Measurements from ENCODE around the gene MGST2.

The MGST2 gene

GRCh38 chr4:139712882-139713281 is 47.3 kb downstream of the MGST2 start:
- DNase-seq = no peak

DNA sequence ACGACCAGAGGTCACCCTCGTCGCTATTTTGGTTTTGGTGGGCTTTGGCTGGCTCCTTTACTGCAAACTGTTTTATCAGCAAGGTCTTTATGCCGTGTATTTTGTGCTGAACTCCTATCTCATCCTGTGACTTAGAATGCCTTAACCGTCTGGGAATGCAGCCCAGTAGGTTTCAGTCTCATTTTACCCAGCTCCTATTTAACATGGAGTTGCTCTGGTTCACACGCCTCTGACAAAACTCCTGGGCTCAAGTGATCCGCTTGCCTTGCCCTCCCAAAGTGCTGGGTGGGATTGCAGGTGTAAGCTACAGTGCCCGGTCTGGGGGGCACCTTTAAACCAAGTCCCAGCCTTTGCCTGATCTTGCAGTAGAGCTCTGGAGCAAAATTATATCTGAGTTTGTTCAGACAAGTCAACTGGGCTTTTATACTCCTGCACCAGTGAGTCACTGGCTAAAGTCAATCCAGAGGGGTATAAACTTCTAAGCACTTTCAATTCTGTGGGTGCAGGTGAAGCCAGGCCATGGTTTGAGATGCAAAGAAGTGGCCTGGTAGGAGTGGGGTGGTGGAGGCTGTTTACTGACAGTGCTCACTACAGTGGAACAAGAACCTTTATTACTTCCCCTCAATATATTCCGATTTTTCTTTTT is 50.2 kb downstream of the MGST2 start:
- no peak for DNase-seq

GRCh38 chr4:139718358-139718757 is 52.7 kb downstream of the MGST2 start:
- no peak for DNase-seq

DNA sequence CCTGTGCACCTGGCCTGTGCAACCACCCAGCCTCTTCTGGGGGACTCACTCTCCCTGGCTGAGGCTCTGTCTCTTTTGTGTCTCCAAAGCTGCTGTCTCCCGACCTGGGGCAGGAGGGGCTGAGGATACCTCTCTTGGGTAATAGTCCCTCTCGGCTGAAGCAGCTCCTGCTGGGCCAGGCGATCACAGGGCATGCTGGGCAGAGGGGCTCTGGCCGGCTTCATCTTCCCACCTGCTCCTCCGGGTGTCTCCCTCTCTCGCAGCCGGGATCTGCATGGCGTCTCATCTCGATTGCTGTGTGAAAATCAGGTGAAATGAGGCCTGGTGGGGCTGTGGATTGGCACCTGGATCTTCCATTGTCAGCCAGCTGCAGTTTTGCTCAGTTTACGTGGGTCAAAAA is 53.2 kb downstream of the MGST2 start:
- no peak for DNase-seq

DNA sequence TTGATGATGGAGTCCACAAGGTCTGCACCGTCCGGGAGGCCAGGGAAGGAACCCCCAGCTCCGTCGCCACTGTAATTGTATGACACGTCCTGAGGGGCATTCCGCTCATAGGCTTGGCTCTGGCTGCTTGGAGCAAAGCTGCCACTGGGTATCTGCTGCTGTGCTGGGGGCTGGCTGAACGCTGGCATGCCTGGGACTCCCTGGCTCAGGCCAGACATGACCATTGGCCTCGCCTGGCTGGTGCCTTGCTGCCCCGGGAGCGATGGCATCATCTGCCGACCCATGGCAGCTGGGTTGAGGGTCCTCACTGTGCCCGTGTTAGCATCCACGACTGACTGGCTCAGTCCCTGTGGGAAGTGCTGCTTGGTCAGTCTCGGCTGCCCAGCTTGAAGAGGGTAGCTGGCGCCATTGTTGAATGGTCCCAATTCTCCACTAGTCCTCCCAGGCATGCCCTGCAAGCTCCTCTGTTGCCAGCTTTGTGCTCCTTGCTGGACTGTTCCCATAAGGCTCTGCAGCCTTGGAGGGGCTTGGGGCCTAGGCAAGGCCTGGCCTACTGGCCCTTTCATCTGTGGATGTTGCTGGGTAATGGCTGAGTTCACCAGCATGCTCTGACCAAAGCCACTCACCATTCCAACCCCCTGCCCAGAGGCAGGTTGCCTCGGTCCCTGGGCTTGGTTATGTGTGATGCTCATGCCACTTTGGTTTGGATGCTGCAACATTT is 53.9 kb downstream of the MGST2 start:
- DNase-seq = no peak

DNA sequence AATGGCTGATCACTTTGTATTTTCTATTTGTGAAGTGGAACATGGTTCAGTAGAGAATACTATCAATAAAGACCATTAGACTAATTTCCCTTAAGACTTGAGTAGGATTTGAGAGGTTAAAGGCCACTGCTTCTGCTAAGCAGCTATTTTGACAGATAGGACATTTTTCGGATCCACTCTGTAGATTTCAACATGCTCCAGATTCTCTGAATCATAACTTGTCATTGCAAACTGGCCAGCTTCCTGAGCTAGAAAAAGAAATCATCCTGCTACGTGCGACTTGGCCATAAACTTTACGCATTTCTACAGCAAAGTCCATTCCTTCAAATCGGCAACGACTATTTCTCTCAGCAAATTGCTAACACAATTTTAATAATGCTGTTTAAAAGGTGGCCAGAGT is 55.2 kb downstream of the MGST2 start:
- DNase-seq = no peak

DNA sequence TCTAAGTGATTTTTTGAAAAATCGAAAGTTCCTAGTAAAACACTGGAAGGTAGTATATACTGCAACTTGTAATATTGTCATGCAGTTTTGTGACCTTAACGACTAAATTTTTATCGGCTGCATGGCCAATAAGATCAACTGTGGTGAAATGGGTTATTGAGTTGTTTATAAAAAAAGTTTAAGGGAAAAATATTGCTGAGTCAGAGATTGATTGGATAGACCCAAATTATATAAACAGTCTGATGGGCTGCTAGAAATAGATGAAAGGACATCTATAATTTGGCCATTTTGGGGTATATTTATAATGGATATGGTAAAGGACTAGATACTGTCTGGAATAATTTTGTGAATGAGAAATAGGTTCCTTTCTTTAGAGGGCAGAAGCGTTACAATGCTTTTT is 56.2 kb downstream of the MGST2 start:
- no peak for DNase-seq

- DNase-seq = no peak
Observed at GRCh38 chr4:139725236-139725635, 59.6 kb downstream of the MGST2 start.

- DNase-seq = no peak
Observed at GRCh38 chr4:139726615-139727014, 61.0 kb downstream of the MGST2 start.

DNA sequence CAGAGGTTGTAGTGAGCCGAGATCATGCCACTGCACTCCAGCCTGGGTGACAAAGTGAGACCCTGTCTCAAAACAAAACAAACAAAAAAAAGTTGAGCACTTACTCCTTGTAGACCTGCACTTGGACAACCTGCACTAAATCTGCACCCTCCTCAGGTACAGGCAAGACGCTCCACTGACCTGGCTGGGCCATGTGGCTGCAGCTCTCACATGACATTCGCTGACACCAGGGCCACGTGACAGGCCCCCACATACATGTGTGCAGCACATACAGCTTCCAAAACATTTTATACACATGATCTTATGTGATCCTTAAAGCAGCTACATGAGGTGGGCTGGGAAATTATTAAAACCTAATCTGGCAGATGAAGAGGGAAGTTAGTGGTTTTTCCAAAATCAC is 62.5 kb downstream of the MGST2 start:
- no peak for DNase-seq

GRCh38 chr4:139728840-139729239 is 63.2 kb downstream of the MGST2 start:
- DNase-seq = no peak

GRCh38 chr4:139732991-139733570 is 67.5 kb downstream of the MGST2 start:
- DNase-seq = no peak

DNA sequence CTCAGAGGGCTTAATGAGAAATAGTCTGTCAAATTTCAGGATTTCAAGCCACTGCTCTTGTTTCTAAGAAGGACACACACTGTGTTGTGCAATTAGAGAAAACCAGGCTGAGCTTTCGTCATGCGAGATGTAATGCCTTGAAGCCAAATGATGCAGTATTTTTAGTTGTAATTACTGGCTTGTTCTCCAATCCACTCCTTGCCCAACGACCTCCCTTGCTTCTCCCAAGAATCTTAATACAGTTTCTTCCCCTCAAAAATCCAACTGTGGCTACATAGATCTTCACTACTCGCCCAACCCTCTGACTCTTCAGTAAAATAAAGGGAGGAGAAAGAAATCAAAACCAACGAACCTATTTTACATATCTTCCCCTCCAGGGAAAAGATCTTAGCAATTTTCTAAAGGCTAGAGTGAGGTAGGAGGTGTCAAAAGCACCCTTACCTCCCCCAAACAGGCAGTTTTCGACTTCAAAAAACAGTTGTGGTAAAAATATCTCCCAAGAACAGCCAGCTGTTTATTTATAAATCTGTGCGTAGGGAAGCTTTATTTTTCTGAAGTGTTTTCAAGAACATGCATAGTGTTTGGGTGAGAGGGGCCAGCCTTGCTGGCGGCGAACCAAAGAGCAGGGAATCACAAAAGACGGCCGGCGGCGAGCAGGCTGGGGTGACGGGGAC is 68.7 kb downstream of the MGST2 start:
- peak; percentile 78 for DNase-seq

DNA sequence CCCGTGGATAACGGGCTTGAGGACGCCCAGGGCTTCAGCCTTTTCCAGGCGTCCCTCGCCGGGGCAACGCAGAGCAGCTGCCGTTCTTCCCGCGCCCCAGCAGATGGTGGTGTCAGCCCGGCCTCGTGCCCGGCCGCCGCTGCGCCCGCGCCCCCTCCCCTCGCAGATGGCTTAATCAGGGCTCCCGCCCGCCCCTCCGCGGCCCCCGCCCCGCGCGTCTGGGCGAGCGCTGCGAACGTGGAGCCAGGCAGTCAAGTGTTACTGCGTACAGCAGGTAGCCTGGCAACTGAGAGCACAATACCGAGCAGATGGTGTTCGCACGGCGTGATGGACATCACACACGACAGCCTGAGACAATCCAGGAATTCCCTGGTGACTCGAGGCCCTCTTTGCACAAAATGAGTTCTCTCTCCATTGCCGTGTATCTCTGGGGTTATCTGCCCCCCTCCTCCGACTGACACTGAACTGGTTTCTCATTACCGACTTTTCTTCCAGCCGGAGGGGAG is 69.3 kb downstream of the MGST2 start:
- peak; percentile 39 for DNase-seq

GRCh38 chr4:139735381-139736273 is 70.0 kb downstream of the MGST2 start:
- DNase-seq = no peak

- no peak for DNase-seq
Observed at GRCh38 chr4:139736274-139736660, 70.6 kb downstream of the MGST2 start.

- no peak for DNase-seq
Observed at GRCh38 chr4:139736661-139737060, 71.0 kb downstream of the MGST2 start.

DNA sequence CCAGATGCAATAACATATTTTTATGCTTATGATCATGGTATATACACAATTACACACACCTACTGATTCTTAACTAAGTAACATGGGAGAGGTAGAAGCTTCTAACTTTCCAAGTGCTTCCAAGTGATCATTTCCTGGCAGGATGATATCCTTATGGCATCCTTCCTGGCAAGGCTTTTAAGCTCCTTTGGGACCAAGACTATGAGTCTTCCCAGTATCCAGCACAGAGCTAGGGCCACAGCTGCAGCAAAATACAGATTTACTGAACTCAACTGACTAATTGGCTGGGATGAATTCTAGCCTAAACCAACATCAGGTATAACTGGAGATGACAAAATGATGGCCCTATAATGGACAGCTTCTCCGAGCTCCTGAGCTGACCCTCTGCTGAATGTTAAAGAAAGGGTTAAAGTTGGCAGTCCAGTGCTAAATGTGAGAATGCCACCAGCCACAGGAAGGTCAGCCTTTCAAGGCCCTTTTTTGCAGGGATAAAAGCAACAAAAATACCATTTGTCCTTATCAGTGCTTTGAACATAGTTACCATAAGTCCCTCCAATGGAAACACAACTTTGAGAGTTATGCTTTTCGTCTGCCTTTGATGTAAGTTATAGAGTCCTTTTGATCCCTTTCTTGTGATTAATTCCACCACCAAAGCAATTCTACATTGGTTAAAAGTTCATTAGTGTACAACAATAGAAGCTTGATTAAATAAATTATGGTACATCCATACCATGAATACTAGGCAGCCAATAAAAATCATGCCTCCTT is 73.4 kb downstream of the MGST2 start:
- no peak for DNase-seq

GRCh38 chr4:139740121-139740520 is 74.5 kb downstream of the MGST2 start:
- DNase-seq = no peak

DNA sequence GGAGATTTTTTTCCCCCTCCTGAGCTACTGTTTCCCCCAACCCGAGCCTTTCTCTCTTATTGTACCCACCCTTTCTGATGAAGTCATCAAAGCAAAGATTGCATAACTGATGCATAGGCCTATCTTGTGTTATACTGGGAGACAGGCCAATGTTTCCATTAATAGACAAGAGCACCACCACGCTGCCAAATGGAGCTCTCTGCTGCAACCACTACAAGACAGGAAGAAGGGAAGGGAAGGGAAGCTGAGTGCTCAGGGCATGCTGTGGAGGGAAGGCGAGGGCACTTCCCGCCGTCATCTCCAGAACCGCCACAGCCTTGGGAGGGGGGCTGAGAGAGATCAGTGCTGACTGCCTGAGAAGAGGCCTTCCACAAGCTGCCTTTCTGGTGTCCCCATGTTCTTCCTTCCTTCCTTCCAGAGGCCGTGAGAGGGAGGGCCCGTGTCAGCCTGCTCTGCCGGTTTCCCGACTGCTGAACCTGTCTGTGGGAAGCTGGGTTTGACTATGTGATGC is 75.0 kb downstream of the MGST2 start:
- DNase-seq = peak; percentile 91

- DNase-seq = no peak
Observed at GRCh38 chr4:139743027-139743426, 77.4 kb downstream of the MGST2 start.

- DNase-seq = no peak
Observed at GRCh38 chr4:139744232-139744631, 78.6 kb downstream of the MGST2 start.
